ENCODE results near the gene UBA7.
"Not testable (repeated sequence)": the region's sequence is repeated elsewhere in the genome, so short reads cannot be mapped to it uniquely, and the experiment has no call there.

Gene UBA7

GRCh38 chr3:49804141-49805041 lies 9.4 kb downstream of the UBA7 start:
- DNase-seq: no peak

- peak; percentile 42 for DNase-seq
These were observed 10.2 kb downstream of the UBA7 start for GRCh38 chr3:49803465-49804140.

DNA sequence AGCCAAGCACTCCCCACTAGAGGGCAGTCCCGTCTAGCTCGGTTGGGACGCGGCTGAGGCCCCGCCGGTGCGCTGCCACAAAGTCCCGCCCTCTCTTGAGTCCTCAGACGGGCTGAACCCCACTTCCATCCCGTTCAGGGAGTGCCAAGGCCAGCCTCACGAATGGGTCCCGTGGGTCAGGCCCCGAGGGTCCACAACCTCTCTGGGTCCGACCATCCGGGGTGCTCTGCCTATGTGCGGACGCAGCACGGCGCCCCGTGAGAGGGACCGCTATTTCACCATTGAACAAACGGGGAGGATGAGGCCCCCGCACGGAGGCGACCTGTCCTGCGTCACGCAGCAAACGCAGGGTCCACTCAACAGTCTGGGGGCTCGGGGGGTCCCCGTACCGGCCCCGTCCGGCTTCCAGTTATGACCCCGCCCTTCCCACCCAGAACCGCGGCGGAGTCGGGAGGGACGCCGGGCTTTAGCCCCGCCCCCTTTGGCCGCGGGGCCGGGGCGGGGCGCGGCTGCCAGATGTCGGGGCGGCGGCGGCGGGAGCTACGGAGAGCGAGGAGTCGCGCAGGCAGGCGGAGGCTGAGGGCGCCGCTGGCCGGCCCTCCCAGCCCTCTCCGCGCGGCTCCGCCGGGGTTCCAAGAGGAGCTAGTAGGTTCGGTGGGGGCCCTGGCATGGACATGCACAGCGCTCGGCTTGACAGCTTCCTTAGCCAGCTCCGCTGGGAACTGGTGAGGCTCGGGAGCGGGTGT lies 10.9 kb downstream of the UBA7 start, which contains the start of gene INKA1:
Gene INKA1, plus strand, starts transcription at position 543 of the 746 bp plus-strand sequence. Its CDS starts 132 bp downstream, at position 675.
- peak; percentile 89 for DNase-seq

DNA sequence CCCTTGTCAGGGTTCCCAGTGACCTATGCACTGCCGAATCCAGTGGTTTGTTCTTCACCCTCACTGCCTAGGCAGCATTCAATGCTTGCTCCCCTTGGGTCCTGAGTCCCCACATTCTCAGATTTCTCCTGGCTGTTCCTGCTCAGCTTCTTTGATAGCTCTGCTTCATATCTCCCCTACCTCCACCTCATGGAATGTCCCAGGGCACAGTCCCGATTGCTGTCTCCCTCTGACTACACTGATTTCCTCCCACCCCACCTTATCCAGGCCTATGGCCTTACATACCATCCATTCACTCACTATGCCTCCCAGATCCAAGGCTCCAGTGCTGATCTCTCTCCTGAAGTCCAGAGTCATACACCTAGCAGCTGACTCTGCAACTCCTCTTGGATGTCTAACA lies 12.6 kb downstream of the UBA7 start:
- DNase-seq: no peak

GRCh38 chr3:49799761-49800160 lies 14.0 kb downstream of the UBA7 start, which contains the start of gene CDHR4:
Gene CDHR4 (minus strand): TSS chr3:49799873. CDS start chr3:49799812, 61 bp downstream.
- DNase-seq: no peak

GRCh38 chr3:49799105-49799504 lies 14.6 kb downstream of the UBA7 start:
- DNase-seq: no peak

DNA sequence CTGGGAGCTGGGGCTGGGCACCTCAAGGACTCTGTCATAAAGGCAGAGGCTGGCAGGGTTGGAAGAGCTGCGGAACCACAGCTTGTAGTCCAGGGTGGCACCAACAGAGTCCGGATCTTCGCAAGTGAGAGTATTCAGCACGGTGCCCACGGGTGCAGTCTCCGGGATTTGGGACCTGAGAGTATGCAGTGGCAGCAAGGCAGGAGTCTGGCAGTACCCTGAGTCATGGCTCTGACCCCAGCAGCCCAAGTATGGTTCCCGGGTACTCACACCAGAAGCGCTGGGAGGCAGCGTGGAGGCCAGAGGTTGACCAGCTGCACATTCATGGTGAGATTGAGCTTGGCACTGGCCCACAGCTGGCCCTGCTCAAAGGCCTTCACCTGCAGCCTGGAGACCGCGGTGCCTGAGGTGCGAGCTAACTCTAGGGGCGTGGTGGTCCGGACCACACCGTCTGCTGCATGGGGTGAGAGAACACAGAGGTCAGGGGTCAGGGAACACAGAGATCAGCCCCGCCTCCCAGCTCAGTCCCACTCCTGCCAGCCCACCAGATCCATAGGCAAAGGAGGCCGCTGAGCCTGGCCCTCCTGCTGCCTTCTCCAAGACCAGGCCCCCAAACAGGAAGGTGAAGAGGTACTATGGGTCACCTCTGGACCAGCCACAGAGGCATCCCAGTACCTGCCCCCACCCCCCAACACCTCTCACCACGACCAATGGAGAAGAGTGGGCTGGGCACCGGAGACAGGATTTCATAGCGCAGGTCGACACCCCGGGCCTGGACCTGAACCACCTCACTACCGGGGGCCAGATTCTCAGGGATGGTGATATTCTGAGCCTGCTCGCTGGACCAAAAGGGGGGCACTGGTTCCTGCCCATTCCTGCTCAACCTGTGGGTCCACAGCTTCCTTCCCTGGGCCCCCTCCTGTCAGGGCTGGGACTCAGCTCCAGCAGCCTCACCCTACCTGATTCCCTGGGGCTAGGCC lies 18.5 kb downstream of the UBA7 start:
- no peak for DNase-seq

DNA sequence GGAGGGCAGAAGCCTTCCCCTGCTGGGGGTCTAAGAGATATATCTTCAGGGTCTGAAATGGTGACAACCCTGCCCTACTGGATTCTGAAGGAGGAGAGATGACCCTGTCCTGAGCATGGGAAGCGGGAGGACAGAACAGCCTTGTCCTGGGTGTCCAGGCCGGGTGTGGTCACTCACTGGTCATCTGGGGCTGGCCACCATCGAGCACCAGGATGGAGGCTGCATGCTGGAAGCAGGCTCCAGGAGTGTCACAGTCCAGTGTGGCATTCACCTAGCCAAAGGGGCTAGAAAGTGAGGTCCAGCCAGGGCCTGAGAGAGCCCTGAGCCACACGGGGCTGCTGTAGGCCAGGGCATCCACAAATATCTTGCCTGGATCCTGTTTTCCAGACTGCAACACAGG lies 19.3 kb downstream of the UBA7 start:
- DNase-seq: no peak

- no peak for DNase-seq
These were observed 20.2 kb downstream of the UBA7 start for GRCh38 chr3:49793486-49794085.

DNA sequence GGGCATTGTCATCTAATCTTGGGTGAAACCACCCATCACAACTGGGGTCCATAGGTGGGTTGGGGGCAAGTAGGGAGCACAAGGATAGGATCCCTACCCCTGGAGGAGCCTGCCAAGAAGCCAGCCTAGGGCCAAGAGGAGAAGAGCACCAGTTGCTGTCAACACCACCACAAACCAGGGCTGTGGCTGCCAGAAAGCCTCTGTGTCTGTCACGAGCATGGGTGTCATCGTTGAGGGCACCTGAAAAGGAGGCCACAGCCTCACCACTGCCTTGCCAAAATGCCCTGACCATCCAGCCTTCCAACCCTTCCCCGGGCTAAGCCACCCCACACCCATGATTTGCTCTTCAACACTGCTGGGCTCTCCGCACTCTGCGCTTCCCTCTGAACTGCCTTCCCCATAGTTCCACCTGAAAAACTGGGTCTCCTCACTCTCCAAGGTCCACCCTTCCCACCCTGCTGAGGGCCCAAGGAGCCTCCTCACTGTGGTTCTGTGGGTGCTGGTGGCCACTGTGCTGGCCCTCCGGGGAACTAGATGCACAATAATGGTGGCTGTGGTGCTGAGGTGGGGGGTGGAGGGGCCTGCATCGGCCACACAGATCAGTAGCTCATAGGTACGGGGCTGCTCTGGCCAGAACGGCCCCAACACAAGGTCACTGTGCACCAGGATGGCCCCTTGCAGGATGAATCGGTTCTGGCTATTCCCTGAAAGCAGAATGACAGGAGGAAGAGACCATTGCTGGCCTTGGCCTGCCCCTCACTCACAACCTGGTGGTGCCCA lies 21.2 kb downstream of the UBA7 start:
- no peak for DNase-seq

DNA sequence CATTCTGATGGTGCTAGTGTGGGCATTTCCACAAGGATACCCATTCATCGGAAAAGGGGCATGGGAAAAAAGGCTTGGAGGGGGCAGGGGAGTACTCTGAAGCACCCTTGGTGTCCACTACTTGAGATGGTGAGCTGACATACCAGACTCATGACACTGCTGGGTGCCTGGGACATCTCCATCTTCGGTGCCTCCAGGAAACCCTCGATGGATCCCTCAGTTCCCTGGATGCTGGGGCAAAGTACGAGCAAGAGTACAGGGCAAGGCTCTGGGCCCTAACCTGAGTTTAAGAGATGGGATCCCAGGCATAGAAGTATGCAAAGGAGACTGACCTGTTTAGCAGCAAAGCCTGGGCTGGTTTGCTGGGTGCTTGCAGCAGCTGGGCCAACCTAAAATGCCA lies 22.2 kb downstream of the UBA7 start:
- DNase-seq: no peak

DNA sequence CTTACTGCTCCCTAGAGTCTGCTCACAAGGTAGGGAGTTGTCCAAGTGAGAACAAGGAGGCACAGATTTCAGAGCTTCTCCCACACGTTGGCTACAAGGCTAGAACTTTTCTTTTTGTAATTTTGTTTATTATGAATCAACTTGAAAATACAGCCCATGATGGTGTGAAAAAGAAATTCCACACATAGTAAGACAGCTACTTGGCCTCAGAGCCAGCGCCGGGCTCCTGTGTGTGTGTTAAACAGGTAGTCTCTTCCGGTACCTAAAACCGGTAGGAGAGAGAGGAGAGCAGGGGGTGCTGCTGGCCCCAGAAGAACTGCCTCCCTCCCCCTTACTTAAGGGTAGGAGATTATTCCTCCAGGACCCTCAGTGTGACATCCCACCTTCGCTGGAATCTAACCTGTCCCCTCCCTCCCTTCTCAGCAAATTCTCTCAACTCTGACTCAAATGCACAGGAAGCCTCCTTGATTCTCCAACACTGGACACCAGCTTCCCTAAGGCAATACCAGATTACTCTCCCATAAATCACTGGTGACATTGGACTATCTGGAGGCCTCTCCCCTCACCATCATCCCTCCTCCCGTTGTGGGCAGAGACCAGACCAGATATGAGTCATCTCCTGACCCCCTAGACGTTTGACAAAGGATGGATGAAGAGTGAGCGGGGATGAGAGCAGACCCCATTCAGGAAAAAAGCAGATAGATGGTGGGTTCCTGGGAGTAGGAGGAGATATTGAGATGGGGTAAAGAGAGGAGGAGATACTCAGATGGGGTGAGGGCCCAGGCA lies 22.9 kb downstream of the UBA7 start:
- no peak for DNase-seq

- DNase-seq: no peak
These were observed 25.7 kb downstream of the UBA7 start for GRCh38 chr3:49788056-49788455.

- no peak for DNase-seq
These were observed 26.2 kb downstream of the UBA7 start for GRCh38 chr3:49787536-49787935.

DNA sequence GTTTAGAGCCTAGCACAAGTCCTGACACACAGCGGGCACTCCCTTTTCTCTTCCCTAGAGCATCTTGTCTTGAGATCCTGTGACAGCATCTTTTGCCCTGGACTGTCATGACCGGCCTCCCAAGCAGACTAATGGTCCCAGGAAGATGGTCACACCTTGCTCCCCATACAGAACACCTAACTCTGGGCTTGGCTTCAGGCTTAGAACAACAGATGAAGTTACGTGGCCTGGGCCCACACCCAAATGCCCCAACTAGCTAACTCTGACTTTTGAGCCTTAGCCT lies 26.6 kb downstream of the UBA7 start:
- no peak for DNase-seq

DNA sequence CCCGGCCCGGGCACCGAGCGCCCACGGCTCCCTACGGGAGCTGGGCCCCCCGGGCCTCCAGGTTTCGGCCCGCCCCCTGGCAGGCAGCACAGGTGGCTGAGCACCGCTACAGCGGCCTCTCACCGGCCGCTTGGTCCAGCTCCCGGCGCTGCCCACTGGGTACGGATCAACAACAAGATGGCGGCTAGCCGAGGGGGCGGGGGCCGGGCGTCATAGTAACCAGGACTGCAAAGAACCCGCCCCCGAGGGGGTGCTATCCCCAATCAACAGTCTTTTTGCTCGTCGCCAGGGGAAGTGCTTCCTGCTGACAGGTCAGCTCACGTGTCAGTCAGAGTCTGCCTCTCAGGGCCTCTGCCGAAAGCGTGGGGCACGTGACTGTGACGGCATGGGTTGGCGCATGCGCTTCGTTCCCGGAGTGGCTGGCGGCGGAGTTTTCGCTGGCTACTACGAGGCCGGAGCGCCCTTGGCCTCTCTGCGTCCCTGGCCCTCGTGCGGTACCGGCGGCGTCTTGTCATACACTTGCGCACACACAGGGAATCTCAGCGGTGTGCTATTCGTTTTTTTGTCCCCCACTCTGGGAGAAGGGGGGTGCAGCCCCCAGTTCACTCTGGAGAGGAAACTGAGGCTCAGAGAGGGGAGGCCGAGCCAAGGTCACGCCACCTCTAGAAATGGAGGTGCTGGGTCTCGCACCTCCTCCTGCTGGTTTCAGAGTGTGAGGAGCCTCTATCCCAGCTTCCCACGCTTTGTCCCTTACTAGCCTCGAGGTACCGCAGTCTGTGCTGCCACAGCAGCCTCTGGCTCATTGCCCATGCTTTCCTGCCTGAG lies 27.2 kb downstream of the UBA7 start, which contains the start of gene IP6K1:
Gene IP6K1, minus strand, starts transcription at position 186 of the 825 bp plus-strand sequence. CDS start 38,502 bp downstream, outside the sequence.
- peak; percentile 100 for DNase-seq

DNA sequence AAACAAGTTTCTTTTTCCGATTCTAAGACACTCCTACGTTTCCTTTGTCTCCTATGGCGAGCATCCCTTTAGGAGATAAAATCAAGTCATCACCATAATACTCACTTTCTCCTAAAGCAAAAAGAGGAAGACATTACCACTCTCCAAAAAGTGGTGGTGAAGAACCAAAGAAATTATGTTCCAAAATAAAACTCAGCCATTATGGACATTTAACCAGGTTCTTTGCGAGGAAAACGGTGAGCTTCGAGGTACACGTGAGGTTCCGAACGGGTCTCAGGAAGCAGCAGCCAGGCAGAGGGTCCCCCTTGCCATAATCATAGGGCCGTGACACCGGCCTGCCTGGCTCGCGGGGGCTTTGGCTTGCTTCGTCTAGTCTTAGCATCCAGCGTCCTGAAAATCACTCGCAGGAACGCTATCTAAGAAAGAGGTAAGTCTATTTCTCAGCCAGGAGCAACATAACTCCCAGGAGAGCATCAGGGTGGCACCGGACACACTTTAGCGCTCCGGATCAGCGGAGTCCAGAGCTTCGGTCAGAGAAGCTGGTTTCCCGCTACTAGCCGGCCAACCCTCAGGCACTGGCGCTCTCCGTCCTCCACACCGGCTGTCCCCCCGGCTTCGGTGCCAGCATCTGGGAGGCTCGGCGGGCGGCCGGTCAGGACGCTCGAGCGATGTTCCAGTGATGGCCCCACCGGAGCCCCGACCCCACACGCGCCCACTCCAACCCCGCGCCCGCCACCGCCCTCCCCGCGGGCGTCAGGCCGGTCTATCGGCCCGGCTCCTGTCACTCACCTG lies 28.0 kb downstream of the UBA7 start:
- DNase-seq: no peak

DNA sequence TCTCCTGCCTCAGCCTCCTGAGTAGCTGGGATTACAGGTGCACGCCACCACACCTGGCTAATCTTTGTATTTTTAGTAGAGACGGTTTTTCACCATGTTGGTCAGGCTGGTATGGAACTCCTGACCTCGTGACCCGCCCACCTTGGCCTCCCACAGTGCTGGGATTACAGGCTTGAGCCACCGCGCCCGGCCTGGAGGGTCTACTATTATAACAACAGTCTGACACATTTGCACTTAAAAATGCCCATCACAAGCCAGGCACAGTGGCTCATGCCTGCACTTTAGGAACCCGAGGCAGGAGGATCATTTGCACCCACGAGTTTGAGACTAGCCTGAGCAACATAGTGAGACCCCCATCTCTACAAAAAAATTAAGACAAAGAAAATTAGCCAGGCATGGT lies 31.5 kb downstream of the UBA7 start:
- DNase-seq: not testable (repeated sequence)

Measured in activated gamma-delta T cell treated with Interleukin-2 at 50 U/mL for 16 hours (primary cell).